Measurements from ENCODE around the gene LRP1B.

- no peak for TF ChIP-seq YY1 (IDR thresholded peaks at IDR 0.05; ENCODE audit: insufficient read depth, insufficient read length)
- no peak for TF ChIP-seq SUZ12 (IDR thresholded peaks at IDR 0.05; ENCODE audit: extremely low read depth, insufficient read depth, insufficient read length)
- no peak for TF ChIP-seq ZNF274 (IDR thresholded peaks at IDR 0.05; ENCODE audit: low read depth, low read length)
These were observed 4.1 kb upstream of the LRP1B start for GRCh38 chr2:142134911-142135310.

Measured in NT2/D1 (cell line).